GM12878 (cell line): ENCODE results near the gene MAPRE2. TPM values are rescaled to one million over a fixed set of nuclear protein-coding genes. Genes with fewer than 3 reads are reported as not detected.

ENCODE experiments used
- ATAC-seq: fragments of 200-7000 bp; cut with Tn5 transposase; 3 replicates; pipeline ENCODE4 v1.9.1; 2020; ENCODE audit warnings: mild to moderate bottlenecking, moderate library complexity
- BruUV-seq: library from RNA; stranded (reverse); fragments of 400-500 nt; replicated peaks from 2 replicates; lab custom pipeline; 2021; lab: Mats Ljungman, UMichigan
- CTCF ChIA-PET: fragments of 300-600 bp; sonication (Branson Sonifier 250); formaldehyde crosslinking; extraction: SDS; loops from one replicate; lab custom pipeline; 2021; ENCODE audit warnings: inconsistent platforms; lab: Yijun Ruan, JAX
- POLR2A ChIA-PET: fragments of 350-600 bp; formaldehyde crosslinking; extraction: SDS; loops from one replicate; lab custom pipeline; 2021; ENCODE audit warnings: inconsistent platforms; lab: Charles Lee
- RAD21 ChIA-PET: fragments of 300-600 bp; sonication (Branson Sonifier 250); formaldehyde crosslinking; loops from one replicate; lab custom pipeline; 2023; ENCODE audit warnings: antibody characterized with exemption; ENCODE audit not compliant: unreplicated experiment; lab: Charles Lee
- SMC1A ChIA-PET: fragments of 300-600 bp; sonication (Branson Sonifier 250); formaldehyde crosslinking; loops from one replicate; lab custom pipeline; 2023; ENCODE audit not compliant: unreplicated experiment, uncharacterized antibody; lab: Charles Lee
- DNase-seq: peaks from one replicate; pipeline ENCODE4 v3.0.0-alpha.2; 2011; ENCODE audit warnings: low read depth, low spot score
- FAIRE-seq: peaks from 3 replicates; lab custom pipeline; 2011; peaks lifted over from hg19 to GRCh38; lab: Jason Lieb, UNC
- H2AFZ ChIP-seq: 2 replicates; pipeline ENCODE4 v1.6.0; 2011; ENCODE audit warnings: low read depth, low read length, control low read depth; ENCODE audit not compliant: control insufficient read depth
- H3K27ac ChIP-seq: 2 replicates; pipeline ENCODE4 v1.5.1; 2011; ENCODE audit warnings: control low read depth; ENCODE audit not compliant: control insufficient read depth, insufficient read depth
- H3K27me3 ChIP-seq, 2 experiments: replicated peaks in 1 of 2; 2 replicates each; pipeline versions ENCODE4 v1.6.0 to v1.6.1; 2011; ENCODE audit warnings: low read length in 1 of 2; ENCODE audit not compliant: control insufficient read depth in 2 of 2, insufficient read depth in 2 of 2
- H3K36me3 ChIP-seq, 2 experiments: 2 replicates each; pipeline ENCODE4 v1.5.1; 2011; ENCODE audit warnings: low read length in 1 of 2; ENCODE audit not compliant: control insufficient read depth in 2 of 2, insufficient read depth in 2 of 2
- H3K4me1 ChIP-seq: 2 replicates; pipeline ENCODE4 v1.6.1; 2011; ENCODE audit warnings: mild to moderate bottlenecking, low read length, moderate library complexity, mixed read lengths; ENCODE audit not compliant: control insufficient read depth, insufficient read depth
- H3K4me2 ChIP-seq: 2 replicates; pipeline ENCODE4 v1.6.0; 2011; ENCODE audit warnings: control low read depth; ENCODE audit not compliant: control insufficient read depth, insufficient read depth
- H3K4me3 ChIP-seq: fragments of 200-600 bp; sonication (generic); 2 replicates; pipeline ENCODE4 v1.5.1; 2016
- H3K79me2 ChIP-seq: 2 replicates; pipeline ENCODE4 v1.6.0; 2011; ENCODE audit warnings: low read length; ENCODE audit not compliant: control insufficient read depth, insufficient read depth
- H3K9ac ChIP-seq: 2 replicates; pipeline ENCODE4 v1.8.0; 2011; ENCODE audit warnings: low read length, control low read depth, mixed read lengths; ENCODE audit not compliant: control insufficient read depth, insufficient read depth
- H3K9me3 ChIP-seq: replicated peaks from 3 replicates; pipeline ENCODE4 v1.5.1; 2011; ENCODE audit warnings: mild to moderate bottlenecking, low read length; ENCODE audit not compliant: control insufficient read depth, insufficient read depth
- H4K20me1 ChIP-seq: 2 replicates; pipeline ENCODE4 v1.6.0; 2011; ENCODE audit not compliant: control insufficient read depth, insufficient read depth
- CHD1 ChIP-seq: IDR thresholded peaks from 2 replicates; pipeline ENCODE4 v1.6.1; 2012; ENCODE audit warnings: low read depth, low read length, improper control_type of control experiment
- KDM1A ChIP-seq: fragments of 200-600 bp; sonication (generic); IDR thresholded peaks from 2 replicates; pipeline ENCODE4 v1.6.1; 2016; ENCODE audit warnings: borderline replicate concordance
- KLF5 ChIP-seq: fragments of 450-650 bp; IDR thresholded peaks from 2 replicates; pipeline ENCODE4 v1.6.1; 2014; ENCODE audit warnings: mild to moderate bottlenecking; ENCODE audit not compliant: partially characterized antibody
- NFYA ChIP-seq: IDR thresholded peaks from 2 replicates; pipeline ENCODE4 v1.6.1; 2011; ENCODE audit warnings: low read depth, mild to moderate bottlenecking, low read length, improper control_type of control experiment, borderline replicate concordance
- NR2C1 ChIP-seq: fragments of 450-650 bp; IDR thresholded peaks from 2 replicates; pipeline ENCODE4 v1.6.1; 2017; ENCODE audit warnings: antibody characterized with exemption, mild to moderate bottlenecking, moderate library complexity
- POLR2AphosphoS2 ChIP-seq: IDR thresholded peaks from 2 replicates; pipeline ENCODE4 v1.6.1; 2011; ENCODE audit warnings: low read depth, mild to moderate bottlenecking, low read length, improper control_type of control experiment, moderate library complexity
- RUNX3 ChIP-seq: IDR thresholded peaks from 2 replicates; pipeline ENCODE4 v1.6.1; 2012; ENCODE audit warnings: low read length, inconsistent platforms
- STAT3 ChIP-seq: IDR thresholded peaks from 2 replicates; pipeline ENCODE4 v1.6.1; 2011; ENCODE audit warnings: low read depth, low read length, improper control_type of control experiment
- TAF1 ChIP-seq: IDR thresholded peaks from 2 replicates; pipeline ENCODE4 v1.6.1; 2011; ENCODE audit warnings: mild to moderate bottlenecking, low read depth, low read length, borderline replicate concordance
- TARDBP ChIP-seq: IDR thresholded peaks from 2 replicates; pipeline ENCODE4 v1.6.1; 2016; ENCODE audit warnings: borderline replicate concordance
- ZBED1 ChIP-seq: IDR thresholded peaks from 2 replicates; pipeline ENCODE4 v1.6.1; 2016; ENCODE audit warnings: borderline replicate concordance
- WGBS: methylation state at CpG from one replicate; pipeline ENCODE4 v1.1.6; 2016; ENCODE audit warnings: low lambda C conversion rate; ENCODE audit not compliant: insufficient replicate concordance, insufficient coverage; ENCODE audit errors: missing lambda C conversion rate; 5-methylcytosine and 5-hydroxymethylcytosine counted together
- in situ Hi-C: fragments of 300-500 bp; cut with MboI; formaldehyde crosslinking; loops from 9 replicates; pipeline ENCODE4 v1.14.3; 2018; ENCODE audit warnings: mixed read lengths
- intact Hi-C: fragments of 100-400 bp; cut with micrococcal nuclease; formaldehyde crosslinking; loops from one replicate; pipeline ENCODE4 v1.14.2; 2022; ENCODE audit not compliant: unreplicated experiment
- polyA plus RNA-seq, 11 experiments: library from polyadenylated mRNA; depleted of rRNA in 4 of 11; unstranded in 6 of 11; stranded (reverse) in 5 of 11; fragments of >200 nt; fragmentation: Nextera tagmentation in 4 of 11; fragmentation: Illumina TruSeq in 1 of 11; extraction: Ambion mirVana in 4 of 11; extraction: Trizol in 1 of 11; gene quantifications; 1 replicate in 1 of 11; 2 replicates in 10 of 11; pipeline versions ENCODE4 v1.2.1 to v1.2.3, GENCODE V29; 2011 to 2016; ENCODE audit warnings: inconsistent platforms in 2 of 11, missing spikeins in 2 of 11, low read depth in 1 of 11
- total RNA-seq, 4 experiments: library from RNA; depleted of rRNA in 3 of 4; stranded (reverse); fragments of >200 nt in 3 of 4; fragmentation: Illumina TruSeq in 1 of 4; extraction: Trizol in 1 of 4; gene quantifications; 2 replicates each; pipeline versions ENCODE4 v1.2.1 to v1.2.3, GENCODE V29; 2013 to 2021
- TF ChIP-seq, protein P1 (sequence below): fragments of 450-650 bp; conservative IDR thresholded peaks from 2 replicates; pipeline ENCODE4 v1.6.1; 2017; ENCODE audit warnings: mild to moderate bottlenecking, moderate library complexity

Gene MAPRE2
- total and polyA plus RNA-seq, 10 of the 15 experiments (the other 5 are each of a cell fraction or from before 2014, with no cell fraction given), result 11.0 to 50.6 (median 24.0) TPM

- H3K27me3 ChIP-seq, result no peaks in the 10 kb centered on the region
- WGBS, result 100% methylated on average over 2 of the region's 2 CpGs
- no TSS peak for BruUV-seq
- H2AFZ ChIP-seq, result no peak overlapping the region
- DNase-seq (no peak), ATAC-seq (no peak), FAIRE-seq (no peak)
- no peaks in the 10 kb centered on the region for H3K9me3 ChIP-seq
- H4K20me1 ChIP-seq, result no peaks in the 10 kb centered on the region
- H3K4me1 ChIP-seq, result no peaks in the 10 kb centered on the region
- H3K79me2 ChIP-seq, result no peaks in the 10 kb centered on the region
- no peak overlapping the region for H3K27ac ChIP-seq
- CTCF ChIA-PET, result interaction anchor here (0.8 kb wide), 1 partner anchor 72 kb away, joined by 3 read pairs; no protein-coding TSS in a partner anchor
- SMC1A ChIA-PET, result interaction anchor here (0.8 to 1.5 kb wide), 4 partner anchors 13 to 69 kb away, joined by 3 to 7 read pairs (median 4); partner anchors contain the start of gene MAPRE2
- RAD21 ChIA-PET, result interaction anchor here (0.7 to 1.4 kb wide), 2 partner anchors 28 to 68 kb away, joined by 3 to 7 read pairs; no protein-coding TSS in a partner anchor
- intact Hi-C loops (no loop called here), in situ Hi-C loops (no loop called here)
- H3K4me3 ChIP-seq, result no peak overlapping the region
- POLR2A ChIA-PET, result interaction anchor here (2.1 kb wide), 1 partner anchor 47 kb away, joined by 7 read pairs; no protein-coding TSS in a partner anchor
- H3K4me2 ChIP-seq, result no peak overlapping the region
- TF ChIP-seq CHD1, result no peak
- TF ChIP-seq KDM1A, result no peak
- TF ChIP-seq ZBED1, result no peak
- no peak for TF ChIP-seq TARDBP
- TF ChIP-seq POLR2AphosphoS2, result no peak
- no peak for TF ChIP-seq NFYA
- no peak for TF ChIP-seq KLF5
- no peak for TF ChIP-seq STAT3
- TF ChIP-seq RUNX3, result no peak
- TF ChIP-seq NR2C1, result no peak
- no peak for TF ChIP-seq TAF1
- TF ChIP-seq, protein P1, sequence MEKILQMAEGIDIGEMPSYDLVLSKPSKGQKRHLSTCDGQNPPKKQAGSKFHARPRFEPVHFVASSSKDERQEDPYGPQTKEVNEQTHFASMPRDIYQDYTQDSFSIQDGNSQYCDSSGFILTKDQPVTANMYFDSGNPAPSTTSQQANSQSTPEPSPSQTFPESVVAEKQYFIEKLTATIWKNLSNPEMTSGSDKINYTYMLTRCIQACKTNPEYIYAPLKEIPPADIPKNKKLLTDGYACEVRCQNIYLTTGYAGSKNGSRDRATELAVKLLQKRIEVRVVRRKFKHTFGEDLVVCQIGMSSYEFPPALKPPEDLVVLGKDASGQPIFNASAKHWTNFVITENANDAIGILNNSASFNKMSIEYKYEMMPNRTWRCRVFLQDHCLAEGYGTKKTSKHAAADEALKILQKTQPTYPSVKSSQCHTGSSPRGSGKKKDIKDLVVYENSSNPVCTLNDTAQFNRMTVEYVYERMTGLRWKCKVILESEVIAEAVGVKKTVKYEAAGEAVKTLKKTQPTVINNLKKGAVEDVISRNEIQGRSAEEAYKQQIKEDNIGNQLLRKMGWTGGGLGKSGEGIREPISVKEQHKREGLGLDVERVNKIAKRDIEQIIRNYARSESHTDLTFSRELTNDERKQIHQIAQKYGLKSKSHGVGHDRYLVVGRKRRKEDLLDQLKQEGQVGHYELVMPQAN, result no peak
- no peaks in the 10 kb centered on the region for H3K36me3 ChIP-seq
- no peak overlapping the region for H3K9ac ChIP-seq
These were observed 56.5 kb downstream of the MAPRE2 start for GRCh38 chr18:35097763-35098162.
